Endodermal cell (in vitro differentiated cells): ENCODE measurements around the gene MUC20. TPM values are rescaled to one million over a fixed set of nuclear protein-coding genes. Genes with fewer than 3 reads are reported as not detected.

ENCODE experiments used
- DNase-seq: peaks from one replicate; pipeline ENCODE4 v3.0.0-alpha.2; 2017
- H3K27ac ChIP-seq: 2 replicates; pipeline ENCODE4 v1.5.1; 2013; ENCODE audit warnings: mild to moderate bottlenecking, low read depth, low read length, moderate library complexity
- H3K27me3 ChIP-seq: 2 replicates; pipeline ENCODE4 v1.6.1; 2013; ENCODE audit warnings: mild to moderate bottlenecking, low read length, moderate library complexity; ENCODE audit not compliant: insufficient read depth, control insufficient read depth, poor library complexity, severe bottlenecking
- H3K36me3 ChIP-seq: 2 replicates; pipeline ENCODE4 v1.7.0; 2013; ENCODE audit warnings: mild to moderate bottlenecking, low read length, moderate library complexity; ENCODE audit not compliant: control insufficient read depth, insufficient read depth
- H3K4me1 ChIP-seq: one replicate; pipeline ENCODE4 v1.7.0; 2013; ENCODE audit warnings: low read length; ENCODE audit not compliant: control insufficient read depth, insufficient read depth
- H3K4me3 ChIP-seq: 2 replicates; pipeline ENCODE4 v1.5.1; 2013; ENCODE audit warnings: mild to moderate bottlenecking, low read length, moderate library complexity
- H3K9ac ChIP-seq: 2 replicates; pipeline ENCODE4 v1.6.1; 2013; ENCODE audit warnings: mild to moderate bottlenecking, low read length, moderate library complexity; ENCODE audit not compliant: poor library complexity, severe bottlenecking; ENCODE audit errors: extremely low read depth
- H3K9me3 ChIP-seq: 2 replicates; pipeline ENCODE4 v1.6.1; 2013; ENCODE audit warnings: mild to moderate bottlenecking, low read length, moderate library complexity; ENCODE audit not compliant: control insufficient read depth
- H3K27ac Mint-ChIP-seq: 2 replicates; pipeline ENCODE4 v1.8.0; 2020; ENCODE audit warnings: mixed read lengths
- H3K27me3 Mint-ChIP-seq: 2 replicates; pipeline ENCODE4 v1.8.0; 2021; ENCODE audit warnings: mild to moderate bottlenecking, mixed read lengths; ENCODE audit not compliant: insufficient read depth
- H3K36me3 Mint-ChIP-seq: 2 replicates; pipeline ENCODE4 v1.8.0; 2020; ENCODE audit warnings: low read depth, mixed read lengths
- H3K4me1 Mint-ChIP-seq: 2 replicates; pipeline ENCODE4 v1.8.0; 2020; ENCODE audit warnings: mixed read lengths
- H3K4me3 Mint-ChIP-seq: 2 replicates; pipeline ENCODE4 v1.8.0; 2020; ENCODE audit warnings: mild to moderate bottlenecking, moderate library complexity, mixed read lengths
- H3K9me3 Mint-ChIP-seq: 2 replicates; pipeline ENCODE4 v1.8.0; 2020; ENCODE audit warnings: mild to moderate bottlenecking, mixed read lengths
- CTCF ChIP-seq: fragments of 200-600 bp; sonication (generic); conservative IDR thresholded peaks from 2 replicates; pipeline ENCODE4 v1.5.0; 2021; ENCODE audit warnings: antibody characterized with exemption, mild to moderate bottlenecking
- WGBS, 2 experiments: methylation state at CpG; one replicate each; pipeline versions ENCODE4 v1.1.5 to v1.1.7; 2013; ENCODE audit warnings: missing lambda C conversion rate in 2 of 2, mixed read lengths in 1 of 2; ENCODE audit not compliant: insufficient coverage in 1 of 2, insufficient read length in 1 of 2; 5-methylcytosine and 5-hydroxymethylcytosine counted together
- total RNA-seq, 2 donors: library from RNA; stranded (reverse); fragmentation: NEBNext Ultra II Directional in 1 of 2; extraction: Animal tissue kit (Norgen Biotek cat#: 25700) in 1 of 2; gene quantifications; 2 replicates in 1 of 2; 3 replicates in 1 of 2; pipeline ENCODE4 v1.2.1, GENCODE V29; 2021

The MUC20 gene
- total RNA-seq, 2 donors from 2014 or later: 0.89 to 1.3 TPM

GRCh38 chr3:195757438-195757770 is 36.6 kb downstream of the MUC20 start:
- Mint-ChIP-seq H3K27me3 (peaks cover 2% of the 10 kb centered on the region), H3K9me3 (no peaks in the 10 kb centered on the region), H3K4me3 (no peak overlapping the region), H3K36me3 (no peaks in the 10 kb centered on the region), H3K27ac (no peak overlapping the region), H3K4me1 (peaks cover 17% of the 10 kb centered on the region)
- Histone ChIP-seq H3K9me3 (no peaks in the 10 kb centered on the region), H3K9ac (no peak overlapping the region), H3K4me3 (no peak overlapping the region), H3K27me3 (no peaks in the 10 kb centered on the region), H3K4me1 (no peaks in the 10 kb centered on the region), H3K36me3 (no peaks in the 10 kb centered on the region), H3K27ac (no peak overlapping the region)
- WGBS, 2 experiments: 82 to 89% methylated on average over 4 to 8 of the region's 8 CpGs
- TF ChIP-seq CTCF: no peak
- DNase-seq: no peak

GRCh38 chr3:195757827-195758226 is 37.0 kb downstream of the MUC20 start:
- Histone ChIP-seq H3K4me1 (no peaks in the 10 kb centered on the region), H3K27me3 (no peaks in the 10 kb centered on the region), H3K9ac (no peak overlapping the region), H3K36me3 (no peaks in the 10 kb centered on the region), H3K4me3 (no peak overlapping the region), H3K9me3 (no peaks in the 10 kb centered on the region), H3K27ac (no peak overlapping the region)
- Mint-ChIP-seq H3K27ac (no peak overlapping the region), H3K4me3 (no peak overlapping the region), H3K36me3 (no peaks in the 10 kb centered on the region), H3K27me3 (peaks cover 2% of the 10 kb centered on the region), H3K4me1 (peaks cover 17% of the 10 kb centered on the region), H3K9me3 (no peaks in the 10 kb centered on the region)
- no peak for TF ChIP-seq CTCF
- WGBS, 2 experiments: 85 to 87% methylated on average over 10 of the region's 10 CpGs
- DNase-seq: no peak

- Histone ChIP-seq H3K36me3 (no peaks in the 10 kb centered on the region), H3K4me3 (no peak overlapping the region), H3K27ac (no peak overlapping the region), H3K9me3 (no peaks in the 10 kb centered on the region), H3K27me3 (no peaks in the 10 kb centered on the region), H3K4me1 (no peaks in the 10 kb centered on the region), H3K9ac (no peak overlapping the region)
- DNase-seq: no peak
- Mint-ChIP-seq H3K4me3 (no peak overlapping the region), H3K27ac (no peak overlapping the region), H3K27me3 (peaks cover 2% of the 10 kb centered on the region), H3K36me3 (no peaks in the 10 kb centered on the region), H3K4me1 (peaks cover 17% of the 10 kb centered on the region), H3K9me3 (no peaks in the 10 kb centered on the region)
- TF ChIP-seq CTCF: no peak
- WGBS, 2 experiments: 89 to 92% methylated on average over 18 to 19 of the region's 19 CpGs
Observed at GRCh38 chr3:195758721-195759353, 38.1 kb downstream of the MUC20 start.
